Peyer's patch (tissue), 4 donors: ENCODE measurements around the gene TBC1D17.

ENCODE experiments used
- POLR2A ChIP-seq, 2 donors: fragments of 450-650 bp; IDR thresholded peaks; one replicate each; pipeline ENCODE4 v1.5.1; 2017; ENCODE audit warnings: antibody characterized with exemption in 2 of 2, mild to moderate bottlenecking in 2 of 2, moderate library complexity in 2 of 2
- TF ChIP-seq, protein P1 (sequence below), 6 experiments: fragments of 450-650 bp in 4 of 6; fragments of 200-600 bp in 2 of 6; sonication (generic) in 1 of 6; IDR thresholded peaks; one replicate each; pipeline ENCODE4 v1.5.1; 2017 to 2019; ENCODE audit warnings: antibody characterized with exemption in 6 of 6, mild to moderate bottlenecking in 3 of 6, moderate library complexity in 1 of 6

DNA sequence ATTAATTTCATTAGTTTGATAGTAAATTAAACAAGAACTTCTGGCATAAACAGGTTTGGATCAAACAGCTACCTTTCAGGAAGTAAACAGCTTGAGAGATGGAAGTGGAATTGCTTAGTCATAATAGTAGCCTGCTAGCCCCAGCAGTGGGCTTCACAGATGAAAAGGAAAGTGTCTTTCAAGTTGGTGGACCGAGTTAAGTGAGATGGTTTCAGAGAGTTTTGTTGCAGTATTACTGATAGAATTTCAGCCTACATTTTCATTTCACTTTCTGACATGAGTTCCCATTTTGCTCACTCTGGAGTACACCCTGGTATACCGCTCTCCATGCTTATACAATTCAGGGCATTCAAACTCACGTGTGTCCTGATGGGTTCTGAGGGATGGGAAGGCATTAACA, 28.6 kb upstream of the TBC1D17 start:
- TF ChIP-seq, protein P1, sequence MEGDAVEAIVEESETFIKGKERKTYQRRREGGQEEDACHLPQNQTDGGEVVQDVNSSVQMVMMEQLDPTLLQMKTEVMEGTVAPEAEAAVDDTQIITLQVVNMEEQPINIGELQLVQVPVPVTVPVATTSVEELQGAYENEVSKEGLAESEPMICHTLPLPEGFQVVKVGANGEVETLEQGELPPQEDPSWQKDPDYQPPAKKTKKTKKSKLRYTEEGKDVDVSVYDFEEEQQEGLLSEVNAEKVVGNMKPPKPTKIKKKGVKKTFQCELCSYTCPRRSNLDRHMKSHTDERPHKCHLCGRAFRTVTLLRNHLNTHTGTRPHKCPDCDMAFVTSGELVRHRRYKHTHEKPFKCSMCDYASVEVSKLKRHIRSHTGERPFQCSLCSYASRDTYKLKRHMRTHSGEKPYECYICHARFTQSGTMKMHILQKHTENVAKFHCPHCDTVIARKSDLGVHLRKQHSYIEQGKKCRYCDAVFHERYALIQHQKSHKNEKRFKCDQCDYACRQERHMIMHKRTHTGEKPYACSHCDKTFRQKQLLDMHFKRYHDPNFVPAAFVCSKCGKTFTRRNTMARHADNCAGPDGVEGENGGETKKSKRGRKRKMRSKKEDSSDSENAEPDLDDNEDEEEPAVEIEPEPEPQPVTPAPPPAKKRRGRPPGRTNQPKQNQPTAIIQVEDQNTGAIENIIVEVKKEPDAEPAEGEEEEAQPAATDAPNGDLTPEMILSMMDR (IDR thresholded peaks at IDR 0.05): no peak
- TF ChIP-seq POLR2A (IDR thresholded peaks at IDR 0.05): no peak
